Astrocyte (in vitro differentiated cells and primary cell): ENCODE results near the gene INPP5E.

ENCODE experiments used
- CTCF ChIP-seq: IDR thresholded peaks from 2 replicates; pipeline ENCODE4 v1.5.1; 2011; ENCODE audit warnings: low read depth, mild to moderate bottlenecking, inconsistent platforms, low read length, moderate library complexity; ENCODE audit not compliant: insufficient read depth
- EZH2 ChIP-seq: IDR thresholded peaks from 2 replicates; pipeline ENCODE4 v1.6.1; 2012; ENCODE audit warnings: mild to moderate bottlenecking, low read length, inconsistent platforms; ENCODE audit not compliant: insufficient read depth

DNA sequence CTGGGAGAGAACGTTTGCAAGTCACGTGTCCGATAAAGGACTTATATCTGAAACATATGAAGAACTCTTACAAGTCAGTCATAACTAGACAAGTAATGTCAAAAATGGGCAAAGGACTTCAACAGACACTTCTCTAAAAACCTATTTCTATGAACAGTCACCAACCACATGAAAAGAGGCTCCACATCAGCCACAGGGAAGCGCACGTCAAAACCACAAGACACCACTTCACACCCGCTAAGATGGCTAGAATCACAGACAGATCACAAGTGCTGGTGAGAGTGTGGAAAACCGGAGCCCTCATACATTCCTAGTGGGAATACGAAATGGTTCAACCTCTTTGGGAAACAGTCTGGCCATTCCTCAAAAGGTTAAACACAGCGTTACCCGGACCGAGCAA lies 54.6 kb downstream of the INPP5E start:
- TF ChIP-seq CTCF (no peak), EZH2 (no peak)
